ENCODE data around the gene ZBTB4.
A peak's percentile ranks its signal among the peaks of the same experiment; 100 is the strongest.
"Not testable (repeated sequence)": the region's sequence is repeated elsewhere in the genome, so short reads cannot be mapped to it uniquely, and the experiment has no call there.

Gene ZBTB4

GRCh38 chr17:7491583-7491982 lies 12.2 kb upstream of the ZBTB4 start:
- DNase-seq (ENCODE audit: low spot score): no peak

- no peak for DNase-seq (ENCODE audit: low spot score)
Measured at GRCh38 chr17:7490144-7490543, 10.7 kb upstream of the ZBTB4 start.

- DNase-seq (ENCODE audit: low spot score): peak; percentile 55
Measured at GRCh38 chr17:7486181-7486580, 6.8 kb upstream of the ZBTB4 start.

- DNase-seq (ENCODE audit: low spot score): no peak
Measured at GRCh38 chr17:7484919-7485377, 5.5 kb upstream of the ZBTB4 start.

GRCh38 chr17:7484067-7484918 lies 4.9 kb upstream of the ZBTB4 start, which contains the start of gene POLR2A:
POLR2A (plus strand) TSS chr17:7484366.
- peak; percentile 100 for DNase-seq (ENCODE audit: low spot score)

GRCh38 chr17:7483255-7484066 lies 4.0 kb upstream of the ZBTB4 start:
- peak; percentile 91 for DNase-seq (ENCODE audit: low spot score)

GRCh38 chr17:7482742-7483088 lies 3.3 kb upstream of the ZBTB4 start:
- DNase-seq (ENCODE audit: low spot score): not testable (repeated sequence)

DNA sequence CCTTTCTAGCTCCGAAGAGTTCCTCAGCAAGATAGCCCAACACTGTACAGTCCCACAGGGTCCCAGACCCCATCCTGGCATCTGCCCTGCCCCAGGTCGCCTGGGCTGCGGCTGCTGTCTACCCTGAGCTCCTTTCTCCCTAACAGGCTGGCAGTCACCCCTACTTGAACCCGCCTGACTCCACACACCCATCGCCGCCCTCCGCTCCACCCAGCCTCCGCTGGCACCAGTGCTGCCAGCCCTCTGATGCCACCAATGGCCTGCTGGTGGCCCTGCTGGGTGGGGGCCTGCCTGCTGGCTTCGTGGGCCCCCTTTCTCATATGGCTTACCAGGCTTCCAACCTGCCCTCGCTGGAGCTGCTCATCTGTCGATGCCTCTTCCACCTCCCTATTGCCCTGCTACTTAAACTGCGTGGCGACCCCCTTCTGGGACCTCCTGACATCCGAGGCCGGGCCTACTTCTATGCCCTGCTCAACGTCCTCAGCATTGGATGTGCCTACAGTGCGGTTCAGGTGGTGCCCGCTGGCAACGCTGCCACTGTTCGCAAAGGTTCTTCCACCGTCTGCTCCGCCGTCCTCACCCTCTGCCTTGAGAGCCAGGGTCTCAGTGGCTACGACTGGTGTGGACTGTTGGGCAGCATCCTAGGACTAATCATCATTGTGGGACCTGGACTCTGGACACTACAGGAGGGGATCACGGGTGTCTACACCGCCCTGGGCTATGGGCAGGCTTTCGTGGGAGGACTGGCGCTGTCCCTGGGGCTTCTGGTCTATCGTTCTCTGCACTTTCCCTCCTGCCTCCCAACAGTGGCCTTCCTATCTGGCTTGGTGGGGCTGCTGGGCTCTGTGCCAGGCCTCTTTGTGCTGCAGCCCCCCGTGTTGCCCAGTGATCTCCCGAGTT lies 2.7 kb upstream of the ZBTB4 start:
- DNase-seq (ENCODE audit: low spot score): not testable (repeated sequence)

DNA sequence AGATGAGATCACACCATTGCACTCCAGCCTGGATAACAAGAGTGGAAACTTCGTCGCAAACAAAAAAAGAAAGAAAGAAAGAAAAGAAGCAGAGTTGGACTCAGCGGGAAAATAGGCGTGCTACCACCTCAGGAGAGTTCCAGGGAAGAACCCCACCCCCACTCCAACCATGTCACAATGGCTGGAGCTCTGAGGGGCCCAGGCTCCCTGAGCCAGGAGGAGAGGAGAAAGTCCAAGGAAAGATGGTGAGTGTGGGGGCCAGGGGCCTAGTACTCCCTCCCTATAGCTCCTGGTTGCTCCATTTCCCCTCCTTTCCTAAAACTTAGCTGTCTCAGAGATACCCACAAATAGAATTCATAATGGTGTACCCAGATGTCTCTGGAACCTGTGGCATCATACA lies 1.8 kb upstream of the ZBTB4 start, which contains the start of gene SLC35G6:
SLC35G6 (plus strand) TSS at position 172 of the 400 bp plus-strand sequence; CDS start at position 243, 71 bp downstream.
- DNase-seq (ENCODE audit: low spot score): not testable (repeated sequence)

GRCh38 chr17:7480089-7480384 lies 606 bp upstream of the ZBTB4 start:
- DNase-seq (ENCODE audit: low spot score): peak; percentile 24

DNA sequence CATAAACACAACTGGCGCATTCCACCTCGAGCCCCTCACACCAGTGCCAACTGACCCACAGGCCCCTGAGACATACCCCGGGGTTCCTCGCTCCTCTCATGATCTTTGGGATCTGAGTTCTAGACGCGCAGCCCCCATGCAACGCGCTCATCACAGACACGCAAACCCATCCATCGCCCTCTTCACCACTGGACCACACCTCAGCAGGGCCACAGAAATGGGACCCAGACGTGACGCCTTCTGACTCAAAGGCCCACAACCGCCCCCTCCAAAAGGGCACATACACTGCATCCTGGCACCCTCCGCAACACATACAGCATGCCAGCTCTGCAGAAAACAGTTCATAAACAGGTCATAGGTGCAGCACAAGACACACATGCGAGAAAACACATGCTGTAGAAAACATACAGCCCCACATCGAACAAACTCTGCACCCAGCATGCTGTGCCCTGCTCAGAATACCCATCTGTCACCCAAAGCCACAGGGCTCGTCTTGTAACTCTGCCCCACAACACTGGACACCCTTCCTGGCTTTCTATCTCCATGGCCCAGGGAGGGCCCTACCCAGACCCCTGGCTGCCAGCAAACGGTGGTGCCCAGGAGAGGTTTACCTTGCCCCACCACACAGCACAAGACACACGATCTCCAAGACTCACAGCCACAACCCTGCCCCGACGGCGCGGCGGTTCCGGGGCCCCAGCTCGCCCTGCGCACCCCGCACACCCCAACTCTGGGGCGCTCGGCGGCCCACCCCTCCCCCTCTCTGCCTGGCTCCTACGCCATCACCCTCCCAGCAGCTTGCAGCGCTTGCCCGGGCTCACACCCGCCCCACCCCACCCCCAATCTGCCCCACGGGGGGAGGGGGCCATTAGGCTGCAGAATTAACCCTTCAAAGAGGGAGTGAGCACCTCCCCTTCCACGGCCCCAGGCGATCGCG lies 887 bp downstream of the ZBTB4 start:
- DNase-seq (ENCODE audit: low spot score): peak; percentile 79

- peak; percentile 88 for DNase-seq (ENCODE audit: low spot score)
Measured at GRCh38 chr17:7477392-7478275, 1.8 kb downstream of the ZBTB4 start.

DNA sequence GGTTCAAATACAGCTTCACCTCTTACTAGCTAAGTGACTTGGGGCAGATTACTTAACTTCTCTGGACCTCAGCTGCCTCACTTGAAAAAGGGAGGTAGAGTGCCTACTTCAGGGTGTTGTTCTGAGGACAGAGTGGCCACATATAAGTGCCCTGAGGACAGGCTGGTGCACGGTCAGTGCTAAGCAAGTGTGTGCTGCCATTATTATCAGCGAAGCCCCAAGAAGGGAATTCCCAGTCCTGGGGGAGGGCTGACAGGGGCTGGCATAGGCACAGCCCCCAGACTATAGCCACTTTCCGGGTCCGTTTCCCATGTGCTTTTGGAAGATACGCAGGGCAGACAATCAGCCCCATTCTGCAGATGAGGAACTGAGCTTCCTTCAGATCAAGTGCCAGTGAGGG lies 2.5 kb downstream of the ZBTB4 start:
- no peak for DNase-seq (ENCODE audit: low spot score)

DNA sequence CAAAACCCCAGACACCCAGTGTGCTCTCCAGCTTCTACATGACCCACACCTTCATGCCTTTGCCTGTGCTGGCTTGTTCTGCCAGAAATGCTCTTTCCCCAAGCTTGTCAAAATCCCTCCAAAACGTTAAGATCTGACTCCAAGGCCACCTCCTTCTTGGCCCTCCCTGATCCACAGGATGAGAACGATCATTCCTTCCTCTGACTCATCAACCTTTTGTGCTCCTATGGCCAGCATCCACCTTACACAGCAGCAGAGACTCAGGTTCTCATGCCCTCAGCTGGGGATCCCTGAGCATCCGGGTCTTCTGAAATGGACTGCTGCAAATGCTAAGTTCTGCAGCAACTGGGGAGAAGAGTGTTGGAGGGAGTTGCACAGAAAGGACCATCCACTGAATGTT lies 2.9 kb downstream of the ZBTB4 start:
- peak; percentile 32 for DNase-seq (ENCODE audit: low spot score)

DNA sequence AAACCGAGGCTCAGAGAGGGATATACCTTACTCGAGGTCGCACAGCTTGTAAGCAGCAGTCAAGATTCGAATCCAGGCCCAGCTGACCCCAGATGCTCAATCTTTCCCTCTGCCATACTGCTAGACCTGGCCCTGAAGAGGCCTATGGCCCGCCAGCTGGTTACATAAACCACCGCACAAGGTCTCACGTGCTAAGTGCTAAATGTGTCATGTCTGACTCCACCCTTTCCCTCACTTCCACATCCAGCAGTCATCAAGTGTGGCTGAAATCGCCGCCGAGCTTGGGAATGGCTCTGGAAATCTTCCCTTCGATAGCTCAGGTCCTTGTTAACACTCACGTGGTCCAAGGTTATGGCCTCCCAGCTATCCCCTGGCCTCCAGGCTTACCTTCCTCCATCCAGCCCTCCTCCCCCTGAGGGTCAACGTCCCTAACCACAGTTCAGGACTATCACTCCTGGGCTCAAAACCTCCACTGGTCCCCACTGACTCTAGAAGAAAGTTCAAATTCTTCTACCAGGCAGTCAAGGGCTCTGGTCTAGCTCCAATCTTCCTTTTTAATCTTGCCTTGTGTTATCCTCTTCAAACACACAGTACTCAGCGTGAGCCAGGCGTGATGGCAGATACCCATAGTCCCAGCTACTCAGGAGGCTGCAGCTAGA lies 3.5 kb downstream of the ZBTB4 start:
- peak; percentile 70 for DNase-seq (ENCODE audit: low spot score)

DNA sequence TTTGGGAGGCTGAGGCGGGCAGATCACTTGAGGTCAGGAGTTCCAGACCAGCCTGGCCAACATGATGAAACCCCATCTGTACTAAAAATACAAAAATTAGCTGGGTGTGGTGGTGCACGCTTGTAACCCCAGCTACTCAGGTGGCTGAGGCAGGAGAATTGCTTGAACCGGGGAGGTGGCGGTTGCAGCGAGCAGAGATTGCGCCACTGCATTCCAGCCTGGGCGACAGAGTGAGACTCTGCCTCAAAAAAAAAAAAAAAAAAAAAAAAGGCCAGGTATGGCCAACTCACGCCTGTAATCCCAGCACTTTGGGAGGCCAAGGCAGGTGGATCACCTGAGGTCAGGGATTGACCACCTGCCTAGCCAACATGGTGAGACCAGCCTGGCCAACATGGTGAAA lies 4.7 kb downstream of the ZBTB4 start:
- not testable (repeated sequence) for DNase-seq (ENCODE audit: low spot score)

DNA sequence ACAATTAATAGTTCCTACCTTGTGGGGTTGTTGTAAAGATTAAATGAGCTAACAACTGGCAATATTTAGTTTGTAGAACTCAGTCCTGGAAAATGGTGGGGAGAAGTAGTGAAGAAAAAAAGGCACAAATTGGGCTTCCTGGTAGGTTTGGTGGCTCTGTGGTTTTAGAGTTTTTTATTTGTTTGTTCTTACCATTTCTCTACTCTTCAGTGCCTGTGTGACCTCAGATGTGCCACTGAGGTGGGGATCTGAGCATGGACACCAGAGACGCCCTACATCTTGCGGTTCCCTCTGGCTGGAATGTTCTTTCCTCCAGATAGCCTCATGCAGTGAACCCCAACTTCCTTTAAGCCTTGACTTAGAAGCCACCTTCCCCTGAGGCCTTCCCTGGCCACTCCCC lies 7.7 kb downstream of the ZBTB4 start:
- no peak for DNase-seq (ENCODE audit: low spot score)

DNA sequence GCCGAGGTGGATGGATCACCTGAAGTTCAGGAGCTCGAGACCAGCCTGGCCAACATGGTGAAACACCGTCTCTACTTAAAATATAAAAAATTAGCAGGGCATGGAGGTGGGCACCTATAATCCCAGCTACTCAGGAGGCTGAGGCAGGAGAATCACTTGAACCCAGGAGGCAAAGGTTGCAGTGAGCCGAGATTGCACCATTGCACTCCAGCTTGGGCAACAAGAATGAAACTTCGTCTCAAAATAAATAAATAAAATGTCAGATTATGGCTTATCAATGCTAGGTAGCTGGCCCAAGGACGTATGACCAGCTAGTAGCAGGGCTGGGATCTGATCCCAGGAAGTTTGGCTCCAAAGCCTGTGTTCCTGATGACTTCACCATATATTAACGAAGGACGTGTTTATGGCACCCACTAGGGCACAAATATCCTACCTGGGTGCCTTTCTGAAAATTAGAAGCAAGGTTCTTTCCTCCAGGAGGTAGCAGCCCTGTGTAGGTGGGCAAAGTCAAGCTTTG lies 8.9 kb downstream of the ZBTB4 start:
- DNase-seq (ENCODE audit: low spot score): not testable (repeated sequence)

DNA sequence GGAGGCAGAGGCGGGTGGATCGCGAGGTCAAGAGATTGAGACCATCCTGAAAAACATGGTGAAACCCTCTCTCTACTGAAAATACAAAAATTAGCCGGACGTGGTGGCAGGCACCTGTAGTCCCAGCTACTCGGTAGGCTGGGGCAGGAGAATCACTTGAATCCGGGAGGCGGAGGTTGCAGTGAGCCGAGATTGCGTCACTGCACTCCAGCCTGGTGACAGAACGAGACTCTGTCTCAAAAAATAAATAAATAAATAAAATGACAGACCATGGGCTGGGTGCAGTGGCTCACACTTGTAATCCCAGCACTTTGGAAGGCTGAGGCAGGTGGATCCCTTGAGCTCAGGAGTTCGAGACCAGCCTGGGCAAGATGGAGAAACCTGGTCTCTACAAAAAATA lies 9.6 kb downstream of the ZBTB4 start:
- DNase-seq (ENCODE audit: low spot score): not testable (repeated sequence)

Measured in GM03348 (cell line).